NOMO-1 treated with dmso at 0.1 percent for 144 hours (cell line): ENCODE results near the gene ZNF729.
"Not testable (repeated sequence)": the region's sequence is repeated elsewhere in the genome, so short reads cannot be mapped to it uniquely, and the experiment has no call there.

Experiments used
- DNase-seq: peaks from one replicate; lab custom pipeline; 2025; ENCODE audit not compliant: unreplicated experiment; lab: John Stamatoyannopoulos, UW

Gene ZNF729

DNA sequence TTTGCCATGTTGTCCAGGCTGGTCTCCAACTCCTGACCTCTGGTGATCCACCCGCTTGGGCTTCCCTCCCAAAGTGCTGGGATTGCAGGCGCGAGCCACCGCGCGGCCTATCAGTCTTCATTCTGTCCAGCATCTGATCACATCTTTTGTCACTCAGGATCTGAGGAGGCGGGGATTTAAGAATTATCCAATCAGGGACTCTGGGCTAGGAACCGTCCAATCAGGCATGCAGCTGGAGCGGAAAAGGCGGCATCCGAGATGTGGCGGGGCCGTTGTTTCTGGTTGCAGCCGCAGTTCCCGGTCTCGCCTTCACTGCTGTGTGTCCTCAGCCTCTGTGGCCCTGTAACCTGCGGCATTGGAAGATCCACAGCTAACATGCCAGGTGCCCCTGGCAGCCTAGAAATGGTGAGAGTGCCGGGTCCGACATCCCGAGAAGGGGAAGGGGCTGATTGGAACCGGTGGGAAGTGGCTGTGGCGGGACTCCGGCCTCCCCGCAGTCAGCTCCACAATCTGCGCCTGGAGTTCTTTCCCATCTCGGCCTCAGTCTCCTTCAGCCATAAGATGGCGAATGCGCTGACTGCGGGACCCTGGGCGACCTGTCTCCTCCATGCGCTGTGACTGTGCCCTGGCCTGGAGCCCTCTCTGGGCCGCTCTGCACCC, at the start of gene ZNF729:
Gene ZNF729, plus strand, starts transcription at position 291 of the 660 bp plus-strand sequence. Its CDS starts 85 bp downstream, at position 376.
- DNase-seq = no peak

DNA sequence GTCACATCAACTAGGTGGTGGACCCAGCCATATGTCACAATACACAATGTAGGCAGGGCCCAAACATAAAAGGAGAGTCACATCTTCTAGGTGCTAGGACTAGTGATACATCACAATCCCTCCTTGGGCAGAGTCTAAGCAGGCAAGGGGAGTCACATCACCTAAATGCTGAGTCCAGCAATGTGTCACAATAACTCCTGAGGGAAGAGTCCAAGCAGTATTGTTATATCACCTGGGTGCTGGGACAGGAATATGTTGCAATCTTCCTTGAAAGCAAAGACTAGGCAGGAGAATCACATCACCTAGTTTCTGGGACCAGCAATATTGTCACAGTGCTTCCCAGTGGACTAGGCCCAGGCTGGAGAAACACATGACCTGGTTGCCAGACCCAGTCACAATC, 29.4 kb upstream of the ZNF729 start:
- DNase-seq = no peak

DNA sequence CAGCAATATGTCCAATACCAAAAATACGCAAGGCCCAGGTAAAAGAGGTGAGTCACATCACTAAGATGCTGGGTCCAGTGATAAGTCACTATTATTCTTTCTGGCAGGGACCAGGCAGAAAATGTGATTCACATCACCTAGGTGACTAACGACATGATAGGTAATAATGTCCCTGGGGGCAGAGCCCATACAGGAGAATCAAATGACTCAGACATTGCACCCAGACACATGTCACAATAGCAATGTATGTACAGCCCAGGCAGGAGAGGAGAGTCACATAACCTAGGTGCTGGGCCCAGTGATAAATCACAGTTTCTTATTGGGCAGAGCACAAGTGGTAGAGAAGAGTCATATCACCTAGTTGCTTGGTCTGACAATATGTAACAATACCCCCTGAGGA, 28.9 kb upstream of the ZNF729 start:
- DNase-seq = no peak

DNA sequence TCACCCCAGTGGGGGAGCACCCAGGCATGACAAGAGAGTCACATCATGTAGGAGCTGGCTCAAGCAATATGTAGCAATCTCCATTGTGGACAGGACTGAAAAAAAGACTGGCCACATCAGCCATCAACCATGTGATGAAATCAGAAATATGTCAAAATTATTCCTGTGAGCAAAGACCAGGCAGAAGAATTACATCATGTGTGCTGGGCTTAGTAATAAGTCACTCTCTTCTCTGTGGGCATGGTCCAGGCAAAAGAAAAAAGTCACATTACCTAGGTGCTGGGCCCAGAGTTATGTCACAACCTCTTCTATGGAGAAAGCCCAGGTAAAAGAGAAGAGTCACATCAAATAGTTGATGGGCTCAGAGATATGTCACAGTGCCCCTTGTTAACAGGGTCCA, 28.3 kb upstream of the ZNF729 start:
- no peak for DNase-seq

DNA sequence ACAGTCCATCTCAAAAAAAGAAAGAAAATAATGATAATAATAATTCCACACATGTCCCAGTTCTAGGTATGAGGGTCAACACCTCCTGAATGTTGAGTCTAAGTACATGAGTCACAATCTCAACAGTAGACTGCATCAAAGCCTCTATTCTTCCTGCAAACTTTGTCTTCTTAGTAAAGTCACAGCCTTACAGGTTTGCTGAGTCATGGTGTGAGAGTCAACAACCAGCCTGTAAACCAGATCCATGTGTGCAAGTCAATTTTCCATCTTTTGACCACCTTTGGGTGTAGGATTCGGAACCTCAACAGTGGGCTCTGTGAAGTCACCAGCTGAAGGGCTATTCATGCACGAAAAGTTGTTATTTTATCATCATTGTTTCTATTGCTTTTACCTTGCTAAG, 25.7 kb upstream of the ZNF729 start:
- DNase-seq = no peak

DNA sequence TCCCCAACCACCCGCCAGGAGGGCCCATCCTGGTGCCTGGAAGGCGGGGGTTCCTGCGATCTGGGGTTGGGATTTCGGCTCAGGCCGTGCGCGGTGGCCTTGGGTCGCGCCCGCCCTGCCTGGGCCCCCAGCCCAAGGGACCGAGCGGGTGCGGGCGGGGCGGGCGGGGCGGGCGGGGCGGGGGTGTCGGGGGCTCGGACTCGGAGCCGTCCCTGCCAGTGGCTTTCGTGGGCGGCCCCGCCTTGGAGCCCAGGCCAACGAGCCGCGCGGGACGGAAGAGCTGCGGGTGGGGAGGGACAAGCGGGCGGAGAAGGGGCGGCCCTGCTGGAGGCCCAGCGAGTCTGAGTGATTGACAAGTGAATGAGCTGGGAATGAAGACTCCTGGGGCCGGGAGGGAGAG, 24.6 kb upstream of the ZNF729 start:
- no peak for DNase-seq

DNA sequence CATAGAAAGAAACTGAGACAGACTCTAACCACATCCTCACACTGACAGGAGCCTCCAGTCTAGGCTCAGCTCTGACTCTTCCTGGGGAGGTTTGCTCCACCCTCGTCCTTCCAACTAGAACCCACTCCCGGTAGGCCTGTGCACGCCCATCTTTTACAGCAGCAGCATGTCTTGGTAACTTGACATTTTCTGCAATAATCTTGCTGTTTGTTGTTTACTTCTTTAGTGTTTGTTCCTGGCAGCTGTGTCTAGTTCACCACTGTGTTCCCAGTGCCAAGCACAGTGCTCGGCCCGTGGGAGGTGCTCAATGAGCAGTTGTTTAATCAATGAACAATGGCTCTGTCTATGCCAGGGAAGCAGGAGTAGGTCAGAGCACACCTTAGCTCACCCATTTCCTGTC, 23.1 kb upstream of the ZNF729 start:
- no peak for DNase-seq

DNA sequence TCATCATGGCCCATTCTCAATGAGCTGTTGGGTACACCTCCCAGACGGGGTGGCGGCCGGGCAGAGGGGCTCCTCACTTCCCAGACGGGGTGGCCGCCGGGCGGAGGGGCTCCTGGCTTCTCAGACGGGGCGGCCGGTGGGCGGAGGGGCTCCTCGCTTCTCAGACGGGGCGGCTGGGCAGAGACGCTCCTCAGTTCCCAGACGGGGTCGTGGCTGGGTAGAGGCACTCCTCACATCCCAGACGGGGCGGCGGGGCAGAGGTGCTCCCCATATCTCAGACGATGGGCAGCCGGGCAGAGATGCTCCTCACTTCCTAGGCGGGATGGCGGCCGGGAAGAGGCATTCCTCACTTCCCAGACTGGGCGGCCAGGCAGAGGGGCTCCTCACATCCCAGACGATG, 35.3 kb downstream of the ZNF729 start:
- DNase-seq = not testable (repeated sequence)

DNA sequence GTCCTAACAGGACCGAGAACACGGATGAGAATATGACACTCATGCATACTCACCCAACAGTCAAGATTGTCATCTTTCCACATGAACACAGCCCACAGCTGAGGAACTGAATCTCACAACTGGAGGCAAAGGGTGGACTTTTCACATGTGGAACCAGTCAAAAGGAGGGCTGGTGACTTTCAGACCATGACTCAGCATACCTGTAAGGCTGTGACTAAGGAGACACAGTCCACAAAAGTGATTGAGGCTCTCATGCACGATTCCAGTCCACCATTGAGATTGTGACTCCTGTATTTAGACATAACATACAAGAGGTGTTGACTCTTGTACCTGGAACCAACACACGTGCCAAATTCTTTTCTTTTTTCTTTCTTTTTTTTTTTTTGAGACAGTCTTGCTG, 40.0 kb downstream of the ZNF729 start:
- DNase-seq = no peak

DNA sequence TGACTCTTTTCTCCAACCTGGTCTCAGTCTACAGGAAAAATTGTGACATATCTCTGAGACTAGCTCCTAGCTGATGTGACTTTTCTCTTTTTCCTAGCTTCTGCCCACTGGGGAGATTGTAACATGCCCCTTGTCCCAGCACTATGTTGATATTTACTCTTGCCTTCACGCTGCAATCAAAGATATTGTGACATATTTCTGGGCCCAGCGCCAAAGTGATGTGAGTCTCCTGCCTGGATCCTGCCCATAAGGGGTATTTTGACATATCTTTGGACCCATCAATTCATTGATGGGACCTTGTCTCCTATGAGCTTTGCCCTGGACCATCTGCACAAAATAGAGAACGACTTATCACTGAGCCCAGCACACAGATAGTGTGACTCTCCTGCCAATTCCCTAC, 41.1 kb downstream of the ZNF729 start:
- DNase-seq = no peak

DNA sequence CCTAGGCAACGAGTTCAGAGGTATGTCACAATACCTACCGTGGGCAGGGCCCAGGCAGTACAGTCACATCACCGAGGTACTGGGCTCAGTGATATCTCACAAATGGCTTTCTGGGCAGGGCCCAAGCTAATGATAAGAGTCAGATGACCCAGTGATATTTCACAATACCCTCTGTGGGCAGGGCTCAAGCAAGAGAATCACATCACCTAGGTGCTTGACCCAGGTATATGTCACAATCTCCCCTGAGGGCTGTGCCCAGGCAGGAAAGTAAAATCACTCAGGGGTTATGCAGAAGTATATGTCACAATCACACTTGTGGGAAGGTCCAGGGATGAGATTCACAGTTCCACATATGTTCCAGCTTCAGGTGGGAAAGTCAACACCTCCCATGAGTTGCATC, 45.3 kb downstream of the ZNF729 start:
- DNase-seq = no peak

DNA sequence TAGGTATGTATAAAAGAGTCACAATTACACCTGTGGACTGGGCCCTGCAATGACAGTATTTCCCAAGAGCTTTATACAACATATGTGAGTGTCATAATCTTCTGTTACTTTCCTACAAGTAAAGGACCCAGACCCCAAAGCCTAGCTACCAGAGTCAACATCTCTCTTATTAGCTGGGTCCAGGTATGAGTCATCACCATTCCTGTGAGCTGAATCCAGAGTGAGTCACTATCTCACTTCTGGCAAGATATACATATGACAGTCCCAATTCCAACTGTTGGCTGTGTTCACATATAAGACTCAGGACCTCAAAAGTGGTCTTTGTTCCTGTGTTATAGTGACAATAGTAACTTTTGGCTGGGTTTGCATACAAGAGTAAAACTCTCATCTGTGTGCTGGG, 46.7 kb downstream of the ZNF729 start:
- no peak for DNase-seq

DNA sequence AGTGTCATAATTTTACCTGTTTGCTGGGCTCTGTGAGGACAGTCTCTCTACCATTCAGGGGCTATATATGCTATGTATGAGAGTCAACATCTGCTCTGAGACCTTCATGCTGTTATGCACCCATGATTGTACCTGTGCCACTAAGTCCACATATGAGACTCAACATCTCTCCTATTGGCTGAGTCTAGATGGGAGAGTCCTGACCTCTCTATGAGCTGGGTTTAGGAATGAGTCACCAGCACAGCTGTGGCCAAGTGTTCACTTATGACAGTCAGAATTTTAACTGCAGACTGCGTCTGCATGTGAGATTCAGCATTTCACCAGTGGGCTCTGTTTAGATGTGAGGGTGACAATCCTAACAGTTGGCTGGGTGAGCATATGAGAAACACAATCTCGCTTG, 49.5 kb downstream of the ZNF729 start:
- no peak for DNase-seq

DNA sequence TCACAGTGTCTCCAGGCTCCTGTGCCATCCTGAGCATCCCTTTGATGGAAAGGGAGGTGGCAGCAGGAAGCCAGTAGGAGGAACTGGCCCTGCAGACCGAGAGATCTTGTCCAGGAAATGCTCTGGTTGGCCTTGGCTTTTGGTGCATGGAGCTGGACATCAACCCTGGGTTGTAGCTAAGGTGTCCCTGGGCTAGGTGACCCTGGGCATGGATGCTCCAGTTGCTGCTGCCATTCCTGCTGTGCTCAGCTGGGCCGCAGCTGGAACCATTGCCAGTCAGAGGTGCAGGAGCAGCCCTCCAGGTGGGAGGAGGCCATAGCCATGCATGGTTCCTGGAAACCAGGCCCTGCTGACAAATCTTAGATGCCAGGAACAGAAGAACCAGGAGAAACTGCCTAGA, 68.4 kb downstream of the ZNF729 start:
- DNase-seq = no peak
